Hepatocyte (in vitro differentiated cells): ENCODE data around the gene CDH15. TPM values are rescaled to one million over a fixed set of nuclear protein-coding genes. Genes with fewer than 3 reads are reported as not detected.

Experiments used
- DNase-seq: peaks from one replicate; pipeline ENCODE4 v3.0.0-alpha.2; 2016; ENCODE audit warnings: low spot score
- H2AFZ ChIP-seq: fragments of 200-600 bp; sonication (generic); 2 replicates; pipeline ENCODE4 v1.6.0; 2016; ENCODE audit warnings: antibody characterized with exemption, mild to moderate bottlenecking
- H3K27ac ChIP-seq: fragments of 200-600 bp; sonication (generic); 2 replicates; pipeline ENCODE4 v1.5.1; 2016; ENCODE audit warnings: mild to moderate bottlenecking
- H3K27me3 ChIP-seq: fragments of 200-600 bp; sonication (generic); 2 replicates; pipeline ENCODE4 v1.6.1; 2016
- H3K36me3 ChIP-seq: fragments of 200-600 bp; sonication (generic); replicated peaks from 2 replicates; pipeline ENCODE4 v1.5.1; 2016; ENCODE audit warnings: low read depth; ENCODE audit not compliant: insufficient read depth
- H3K4me1 ChIP-seq: fragments of 200-600 bp; sonication (generic); 2 replicates; pipeline ENCODE4 v1.5.1; 2016; ENCODE audit warnings: mild to moderate bottlenecking, moderate library complexity; ENCODE audit not compliant: insufficient read depth
- H3K4me2 ChIP-seq: fragments of 200-600 bp; sonication (generic); 2 replicates; pipeline ENCODE4 v1.6.0; 2016
- H3K4me3 ChIP-seq: fragments of 200-600 bp; sonication (generic); 2 replicates; pipeline ENCODE4 v1.5.1; 2016; ENCODE audit warnings: mild to moderate bottlenecking
- H3K79me2 ChIP-seq: fragments of 200-600 bp; sonication (generic); 2 replicates; pipeline ENCODE4 v1.6.0; 2017; ENCODE audit warnings: mild to moderate bottlenecking
- H3K9me2 ChIP-seq: fragments of 200-600 bp; sonication (generic); replicated peaks from 2 replicates; pipeline ENCODE4 v1.6.0; 2017; ENCODE audit warnings: mild to moderate bottlenecking; ENCODE audit not compliant: insufficient read depth
- H3K9me3 ChIP-seq: fragments of 200-600 bp; sonication (generic); 2 replicates; pipeline ENCODE4 v1.5.1; 2016; ENCODE audit warnings: low read depth, mild to moderate bottlenecking
- H4K20me1 ChIP-seq: fragments of 200-600 bp; sonication (generic); 2 replicates; pipeline ENCODE4 v1.6.0; 2016; ENCODE audit warnings: mild to moderate bottlenecking; ENCODE audit not compliant: insufficient read depth, poor library complexity, severe bottlenecking
- CTCF ChIP-seq: fragments of 200-600 bp; sonication (generic); IDR thresholded peaks from 2 replicates; pipeline ENCODE4 v1.5.1; 2016; ENCODE audit warnings: antibody characterized with exemption, mild to moderate bottlenecking; ENCODE audit not compliant: poor library complexity
- EZH2 ChIP-seq: fragments of 200-600 bp; sonication (generic); IDR thresholded peaks from 2 replicates; pipeline ENCODE4 v1.6.1; 2016; ENCODE audit warnings: antibody characterized with exemption, mild to moderate bottlenecking, borderline replicate concordance
- EZH2phosphoT487 ChIP-seq: fragments of 200-600 bp; sonication (generic); IDR thresholded peaks from one replicate; pipeline ENCODE4 v1.6.1; 2018; ENCODE audit warnings: antibody characterized with exemption, mild to moderate bottlenecking, low read depth, moderate library complexity; ENCODE audit not compliant: unreplicated experiment, severe bottlenecking
- WGBS: methylation state at CpG from one replicate; pipeline ENCODE4 v1.1.6; 2016; ENCODE audit warnings: low lambda C conversion rate; ENCODE audit errors: missing lambda C conversion rate; 5-methylcytosine and 5-hydroxymethylcytosine counted together
- polyA plus RNA-seq: library from polyadenylated mRNA; unstranded; fragments of >200 nt; fragmentation: Nextera tagmentation; extraction: Ambion mirVana; gene quantifications from 2 replicates; pipeline ENCODE4 v1.2.1, GENCODE V29; 2016
- total RNA-seq: library from RNA; depleted of rRNA; stranded (reverse); fragments of >200 nt; gene quantifications from 2 replicates; pipeline ENCODE4 v1.2.3, GENCODE V29; 2014

Gene CDH15
- total and polyA plus RNA-seq, 2 experiments from 2014 or later: 0.13 to 0.47 TPM

GRCh38 chr16:89169778-89170177 is 1.8 kb upstream of the CDH15 start:
- H3K9me3 ChIP-seq: no peaks in the 10 kb centered on the region
- 92% methylated on average over 13 of the region's 14 CpGs for WGBS

GRCh38 chr16:89170346-89171215 is 967 bp upstream of the CDH15 start:
- Histone ChIP-seq H3K27me3 (no peaks in the 10 kb centered on the region), H3K79me2 (no peaks in the 10 kb centered on the region), H4K20me1 (no peaks in the 10 kb centered on the region), H3K9me2 (no peaks in the 10 kb centered on the region), H2AFZ (no peak overlapping the region), H3K4me1 (peaks cover 21% of the 10 kb centered on the region), H3K4me2 (peak overlapping the region; percentile 86), H3K36me3 (no peaks in the 10 kb centered on the region), H3K9me3 (no peaks in the 10 kb centered on the region), H3K27ac (no peak overlapping the region), H3K4me3 (no peak overlapping the region)
- TF ChIP-seq EZH2: no peak
- TF ChIP-seq CTCF: peak; percentile 9
- no peak for TF ChIP-seq EZH2phosphoT487
- WGBS: 21% methylated on average over 23 of the region's 34 CpGs
- peak; percentile 67 for DNase-seq

More at GRCh38 chr16:89169778-89170177, 1.8 kb upstream of the CDH15 start:
- no peak overlapping the region for H3K27ac ChIP-seq
- no peak overlapping the region for H3K4me2 ChIP-seq
- no peaks in the 10 kb centered on the region for H3K36me3 ChIP-seq
- H3K27me3 ChIP-seq: no peaks in the 10 kb centered on the region
- TF ChIP-seq CTCF: no peak
- no peak for TF ChIP-seq EZH2
- TF ChIP-seq EZH2phosphoT487: no peak
- H2AFZ ChIP-seq: no peak overlapping the region
- H3K9me2 ChIP-seq: no peaks in the 10 kb centered on the region
- H4K20me1 ChIP-seq: no peaks in the 10 kb centered on the region
- H3K4me3 ChIP-seq: no peak overlapping the region
- H3K4me1 ChIP-seq: peaks cover 21% of the 10 kb centered on the region
- no peak for DNase-seq
- no peaks in the 10 kb centered on the region for H3K79me2 ChIP-seq

- no peak for TF ChIP-seq EZH2
- Histone ChIP-seq H3K27me3 (no peaks in the 10 kb centered on the region), H2AFZ (no peak overlapping the region), H3K36me3 (no peaks in the 10 kb centered on the region), H3K27ac (no peak overlapping the region), H3K4me1 (peaks cover 18% of the 10 kb centered on the region), H3K9me3 (no peaks in the 10 kb centered on the region), H3K4me3 (no peak overlapping the region), H3K79me2 (no peaks in the 10 kb centered on the region), H3K9me2 (no peaks in the 10 kb centered on the region), H4K20me1 (no peaks in the 10 kb centered on the region), H3K4me2 (no peak overlapping the region)
- WGBS: 93% methylated on average over 9 of the region's 11 CpGs
- no peak for DNase-seq
Observed at GRCh38 chr16:89172171-89172527, 601 bp downstream of the CDH15 start.

GRCh38 chr16:89172528-89173173 is 1.1 kb downstream of the CDH15 start:
- Histone ChIP-seq H3K9me3 (no peaks in the 10 kb centered on the region), H3K79me2 (no peaks in the 10 kb centered on the region), H2AFZ (no peak overlapping the region), H3K9me2 (no peaks in the 10 kb centered on the region), H3K36me3 (no peaks in the 10 kb centered on the region), H3K4me2 (no peak overlapping the region), H3K4me1 (peaks cover 17% of the 10 kb centered on the region), H3K27me3 (no peaks in the 10 kb centered on the region), H3K27ac (no peak overlapping the region), H4K20me1 (no peaks in the 10 kb centered on the region), H3K4me3 (no peak overlapping the region)
- 74% methylated on average over 11 of the region's 13 CpGs for WGBS
- no peak for DNase-seq
- TF ChIP-seq CTCF (no peak), EZH2phosphoT487 (no peak), EZH2 (no peak)
